HG02588 (cell line): ENCODE measurements around the gene SLC25A18.

Source experiments
- ATAC-seq: cut with Tn5 transposase; IDR thresholded peaks from one replicate; pipeline ENCODE4 v1.9.1; 2021; ENCODE audit warnings: mild to moderate bottlenecking, moderate library complexity; ENCODE audit not compliant: unreplicated experiment

SLC25A18 gene

DNA sequence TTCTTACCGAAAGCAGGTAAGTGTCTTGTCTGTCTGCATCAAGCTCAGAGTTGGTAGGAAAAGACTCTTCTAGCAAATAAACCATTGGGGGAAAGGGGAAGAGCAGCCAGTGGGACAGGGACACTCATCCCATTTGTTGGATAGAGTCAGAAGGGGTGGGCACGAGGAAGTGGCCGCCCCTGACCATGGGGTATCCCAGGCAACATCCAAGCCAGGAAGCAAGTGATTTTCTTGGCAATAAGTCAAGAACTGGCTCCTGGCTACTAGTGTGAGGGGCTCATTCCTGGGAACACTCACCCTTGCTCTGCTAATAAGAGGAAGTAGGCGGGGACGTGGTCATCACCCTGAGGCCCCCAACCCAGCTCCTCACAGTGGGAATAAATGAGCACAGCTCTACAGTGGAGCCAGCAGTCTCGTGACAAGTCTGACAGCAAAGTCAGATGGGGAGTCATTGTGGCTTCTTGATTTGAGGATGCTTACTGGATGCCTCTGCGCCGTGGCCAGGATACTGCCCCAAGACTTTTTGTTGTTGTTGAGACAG, 6.7 kb downstream of the SLC25A18 start:
- no peak for ATAC-seq

DNA sequence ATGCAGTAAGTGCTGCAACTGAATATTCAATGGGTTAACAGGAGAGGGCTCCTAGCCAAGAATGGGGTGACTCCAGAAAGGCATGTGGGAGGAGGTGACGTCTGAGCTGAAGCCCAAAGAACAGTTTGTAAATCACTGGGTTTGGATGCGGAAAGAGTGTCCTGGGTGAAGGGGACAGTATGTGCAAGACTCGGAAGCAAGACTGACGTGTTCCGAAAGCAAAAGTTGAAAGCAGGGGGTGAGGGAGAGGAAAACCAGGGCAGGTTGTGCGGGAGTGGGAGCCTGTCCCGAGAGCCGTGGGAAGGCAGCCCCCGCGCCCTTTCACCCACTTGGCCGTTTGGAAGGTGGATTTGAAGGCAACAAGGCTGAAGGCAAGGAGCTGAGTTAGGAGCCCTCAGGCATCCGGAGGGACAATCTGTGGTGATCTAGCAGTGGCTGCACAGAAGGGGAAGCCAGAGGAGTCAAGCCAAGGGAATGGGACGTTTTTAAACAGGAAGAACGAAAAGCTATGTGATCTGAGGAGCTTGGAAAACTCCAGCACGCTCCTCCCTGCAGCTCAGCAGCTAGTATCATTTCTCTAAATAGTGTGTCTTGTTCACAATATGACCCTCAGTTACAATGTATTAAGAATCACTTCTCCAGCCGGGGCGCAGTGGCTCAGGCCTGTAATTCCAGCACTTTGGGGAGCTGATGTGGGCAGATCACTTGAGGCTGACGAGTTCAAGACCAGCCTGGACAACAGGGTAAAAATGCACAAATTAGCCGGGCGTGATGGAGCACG, 7.7 kb downstream of the SLC25A18 start:
- no peak for ATAC-seq

DNA sequence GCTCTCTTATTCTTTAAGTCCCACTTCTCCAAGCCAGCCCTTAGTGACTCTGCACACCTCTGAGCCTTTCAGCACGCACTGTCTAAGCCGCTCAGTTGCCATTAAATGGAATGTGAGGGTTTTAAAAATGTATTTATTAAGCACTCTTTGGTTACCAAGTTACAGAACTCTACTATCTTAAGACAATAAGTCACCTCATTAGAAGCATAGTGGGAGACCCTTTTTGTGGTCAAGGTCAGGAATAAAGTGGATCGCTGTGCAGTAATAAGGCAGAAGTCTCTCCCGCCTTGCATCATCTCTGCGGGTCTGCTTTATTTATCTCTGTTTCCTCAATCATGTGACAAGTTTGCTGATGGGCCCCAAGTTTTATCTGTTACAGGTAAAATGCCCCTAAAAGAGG, 11.9 kb downstream of the SLC25A18 start:
- ATAC-seq = no peak

DNA sequence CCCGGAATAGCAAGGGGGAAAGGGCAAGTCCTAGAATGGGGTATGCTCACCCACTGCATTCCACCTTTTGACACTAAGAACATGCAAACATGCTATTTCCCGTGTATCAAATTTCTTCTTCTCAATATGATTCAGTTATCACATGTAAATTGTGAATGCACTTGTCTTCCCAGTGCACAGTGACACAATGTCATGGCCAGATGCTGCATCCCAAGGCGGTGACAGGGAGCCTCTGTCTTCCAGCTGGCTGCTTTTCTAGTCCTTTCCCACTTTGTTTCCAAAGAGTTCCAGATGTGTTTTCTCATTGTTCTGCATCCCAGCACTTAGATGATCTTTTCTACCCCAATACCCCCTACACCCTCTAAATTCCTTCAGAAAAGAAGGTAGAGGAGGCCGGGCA, 12.4 kb downstream of the SLC25A18 start:
- no peak for ATAC-seq

DNA sequence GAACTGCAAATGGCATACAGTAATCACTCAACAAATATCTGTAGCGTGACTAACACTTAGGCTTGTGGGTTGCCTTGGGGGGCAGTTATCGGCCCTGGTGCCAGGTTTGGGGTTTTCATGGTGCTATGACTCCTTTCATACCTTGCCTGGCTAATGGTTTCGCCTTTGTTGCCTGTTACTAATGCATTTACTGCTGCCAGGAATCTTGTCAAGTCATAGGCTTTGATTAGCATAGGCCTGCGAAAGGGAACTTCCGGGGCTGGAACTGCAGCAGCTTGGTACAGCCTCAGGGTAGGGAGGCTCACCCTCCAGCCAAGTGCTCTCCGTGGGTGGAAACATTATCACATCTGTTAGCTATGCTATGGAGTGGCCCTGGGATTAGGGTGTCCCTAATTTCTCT, 13.2 kb downstream of the SLC25A18 start:
- no peak for ATAC-seq

DNA sequence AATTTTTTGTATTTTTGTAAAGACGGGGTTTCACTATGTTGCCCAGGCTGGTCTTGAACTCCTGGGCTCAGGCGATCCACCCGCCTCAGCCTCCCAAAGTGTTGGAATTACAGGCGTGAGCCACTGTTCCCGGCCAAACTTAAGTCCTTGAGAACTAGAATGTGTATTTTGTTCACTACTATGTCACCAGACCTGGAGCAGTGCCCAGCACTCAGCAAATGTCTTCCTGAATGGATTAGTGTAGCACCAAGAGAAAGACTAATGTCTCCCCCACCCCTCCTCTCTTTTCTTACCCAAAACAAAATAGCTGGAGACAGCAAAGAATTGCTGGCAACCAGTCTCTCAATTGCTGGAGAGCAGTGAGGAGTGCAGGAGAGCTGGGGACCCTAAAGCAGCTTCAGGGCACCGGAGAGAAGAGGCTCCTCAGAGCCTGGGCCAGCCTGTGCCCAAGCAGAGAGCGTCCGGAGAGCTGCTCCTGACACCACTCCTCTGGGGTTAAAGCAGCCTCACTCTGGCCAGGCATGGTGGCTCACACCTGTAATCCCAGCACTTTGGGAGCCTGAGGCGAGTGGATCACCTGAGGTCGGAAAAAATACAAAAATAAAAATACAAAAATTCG, 14.9 kb downstream of the SLC25A18 start:
- no peak for ATAC-seq

DNA sequence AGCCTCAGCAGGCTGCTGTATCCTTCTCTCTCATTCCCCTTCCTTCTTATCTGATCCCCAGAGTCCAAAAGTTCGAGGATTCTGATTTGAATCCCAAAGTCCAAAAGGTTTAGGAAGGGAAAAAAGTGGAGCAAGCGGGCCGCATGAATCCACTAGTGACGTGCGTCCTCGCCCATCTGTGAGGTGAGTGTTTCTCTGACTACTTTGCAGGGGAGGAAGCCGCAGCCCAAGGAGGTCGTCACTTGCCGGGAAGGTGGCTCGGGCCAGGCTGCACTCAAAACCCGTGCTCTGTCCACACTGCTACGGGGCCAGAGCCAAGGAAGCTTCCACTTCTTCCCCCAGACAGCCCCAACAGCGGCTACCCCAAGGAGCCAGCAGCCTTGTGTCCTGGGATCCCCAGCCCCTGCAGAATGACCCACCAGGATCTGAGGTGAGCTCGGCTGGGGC, 16.3 kb downstream of the SLC25A18 start:
- ATAC-seq = no peak

DNA sequence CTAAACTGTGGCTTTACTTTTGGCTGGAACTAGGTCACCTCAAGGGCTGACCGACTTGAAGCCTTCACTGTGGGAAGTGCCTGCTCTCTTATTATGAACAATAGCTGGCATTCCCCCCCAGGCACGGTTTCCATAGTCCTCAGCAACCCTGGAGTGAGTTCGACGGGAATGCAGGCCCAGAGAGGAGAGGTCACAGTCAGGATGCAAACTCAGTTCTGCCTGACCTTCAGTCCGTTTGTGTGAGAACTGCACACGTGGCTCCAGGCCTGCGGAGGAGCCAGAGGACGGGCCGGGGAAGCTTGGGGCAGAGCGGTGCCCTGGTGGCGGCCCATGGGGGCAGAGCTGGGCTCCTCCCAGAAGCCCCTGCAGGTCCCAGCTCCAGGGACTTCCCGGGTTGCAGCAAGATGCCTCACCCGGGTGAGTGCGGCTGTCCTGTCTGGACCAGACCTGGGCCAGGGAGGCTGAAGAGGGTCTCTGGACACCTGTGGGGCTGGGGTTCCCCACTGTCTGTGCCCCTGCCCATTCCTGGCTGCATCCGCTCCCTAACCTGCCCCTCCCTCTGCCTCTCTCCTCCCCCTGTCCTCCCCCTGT, 17.2 kb downstream of the SLC25A18 start:
- ATAC-seq = no peak

DNA sequence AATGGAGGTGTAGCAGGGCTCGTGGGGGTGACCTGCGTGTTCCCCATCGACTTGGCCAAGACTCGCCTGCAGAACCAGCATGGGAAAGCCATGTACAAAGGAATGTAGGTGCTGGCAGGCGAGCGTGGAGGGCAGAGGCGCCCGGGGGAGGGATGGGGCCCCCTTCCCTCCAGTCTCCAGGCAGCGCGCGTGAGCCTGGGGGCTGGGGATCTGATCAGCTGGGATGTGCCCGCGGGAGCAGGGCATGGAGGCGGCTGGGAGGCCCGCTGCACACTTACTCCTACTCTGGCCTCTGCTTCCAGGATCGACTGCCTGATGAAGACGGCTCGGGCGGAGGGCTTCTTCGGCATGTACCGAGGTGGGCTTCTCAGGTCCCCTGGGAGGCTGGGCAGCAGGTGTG, 17.8 kb downstream of the SLC25A18 start:
- ATAC-seq = no peak

DNA sequence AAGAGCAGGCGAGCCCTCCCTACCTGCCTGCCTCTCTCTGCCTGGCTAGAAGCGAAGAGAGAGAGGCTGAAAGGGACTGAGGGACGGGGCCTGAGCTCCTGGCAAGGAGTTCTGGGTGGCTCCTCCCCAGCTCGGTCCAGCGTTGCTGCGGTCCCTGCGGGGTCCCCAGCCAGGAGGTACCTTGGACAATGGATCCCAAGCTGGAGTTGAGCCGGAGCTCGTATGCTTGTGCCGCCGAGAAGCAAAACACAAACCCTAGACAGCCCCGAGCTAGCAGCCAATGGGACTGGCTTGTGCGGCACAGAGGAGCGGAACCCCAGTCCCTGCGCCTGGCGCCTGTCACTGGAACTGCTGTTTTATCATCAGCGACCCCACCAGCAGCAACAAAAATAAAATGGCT, 18.3 kb downstream of the SLC25A18 start:
- no peak for ATAC-seq

DNA sequence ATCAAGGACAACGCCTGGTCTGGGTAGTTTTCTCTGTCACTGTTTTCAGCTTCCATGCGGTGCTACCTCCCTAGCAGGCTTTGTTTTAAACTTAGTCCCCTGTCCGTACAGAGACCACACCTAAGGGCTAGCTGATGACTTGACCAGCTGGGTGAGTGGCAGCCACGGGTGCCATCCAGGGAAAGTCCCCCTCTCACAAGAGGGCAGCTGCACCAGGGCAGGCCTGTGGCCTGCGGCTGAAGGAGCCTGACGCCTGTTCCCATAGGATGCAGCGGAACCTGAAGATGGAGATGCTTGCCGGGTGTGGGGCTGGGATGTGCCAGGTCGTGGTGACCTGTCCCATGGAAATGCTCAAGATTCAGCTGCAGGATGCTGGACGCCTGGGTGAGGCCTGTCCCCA, 19.9 kb downstream of the SLC25A18 start:
- ATAC-seq = no peak

DNA sequence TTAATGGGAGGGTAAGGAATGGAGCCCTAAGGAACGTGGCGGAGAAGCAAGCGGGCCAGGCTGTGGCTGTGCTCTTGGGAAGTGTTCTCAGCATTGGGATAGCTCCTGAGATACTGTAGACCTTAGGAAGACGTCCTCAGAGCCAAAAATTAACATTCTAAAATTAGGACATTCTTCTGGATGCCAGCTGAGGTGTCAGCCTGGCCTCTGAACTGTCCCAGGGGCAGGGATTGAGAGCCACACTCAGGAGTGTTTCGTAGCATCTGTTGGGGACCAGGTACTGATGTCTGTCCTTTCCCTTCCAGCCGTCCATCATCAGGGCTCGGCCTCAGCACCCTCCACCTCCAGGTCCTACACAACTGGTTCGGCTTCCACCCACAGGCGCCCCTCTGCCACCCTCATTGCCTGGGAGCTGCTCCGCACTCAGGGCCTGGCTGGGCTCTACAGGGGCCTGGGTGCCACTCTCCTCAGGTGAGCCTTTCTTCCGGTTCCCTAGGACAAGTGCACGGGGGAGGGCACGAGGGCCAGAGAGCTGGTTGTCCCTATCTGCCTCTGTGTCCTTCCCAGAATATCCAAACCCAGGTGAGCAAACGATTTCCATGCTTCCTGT, 23.6 kb downstream of the SLC25A18 start:
- ATAC-seq = no peak

DNA sequence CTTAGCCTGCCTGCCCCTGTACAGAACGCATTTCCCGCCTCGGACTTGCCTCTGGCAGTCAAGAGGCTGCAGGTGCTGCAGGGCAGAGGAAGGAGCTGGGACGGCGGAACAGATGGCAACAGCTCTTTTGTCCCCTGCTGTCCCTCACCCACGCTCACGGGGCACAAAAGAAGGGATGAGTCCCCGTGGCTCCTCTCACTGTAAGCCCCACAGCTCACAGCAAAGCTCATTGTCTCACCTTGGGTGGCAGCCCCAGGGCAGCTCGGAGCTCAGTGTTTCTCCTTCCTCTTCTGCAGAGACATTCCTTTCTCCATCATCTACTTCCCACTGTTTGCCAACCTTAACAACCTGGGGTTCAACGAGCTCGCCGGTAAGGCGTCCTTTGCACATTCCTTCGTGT, 24.3 kb downstream of the SLC25A18 start:
- ATAC-seq = no peak

DNA sequence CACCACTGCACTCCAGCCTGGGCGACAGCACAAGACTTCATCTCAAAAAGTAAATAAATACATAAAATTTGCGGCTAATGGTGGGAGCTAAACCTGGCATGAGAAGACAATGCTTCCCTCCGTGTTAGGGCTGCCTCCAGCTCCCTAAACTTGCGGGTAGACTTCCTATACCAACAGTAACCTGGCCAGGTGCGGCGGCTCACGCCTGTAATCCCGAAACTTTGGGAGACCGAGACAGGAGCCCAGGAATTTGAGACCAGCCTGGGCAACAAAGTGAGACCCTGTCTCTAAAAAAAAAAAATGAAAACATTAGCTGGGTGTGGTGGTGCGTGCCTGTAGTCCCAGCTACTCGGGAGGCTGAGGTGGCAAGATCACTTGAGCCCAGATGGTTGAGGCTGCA, 25.3 kb downstream of the SLC25A18 start:
- ATAC-seq = no peak

DNA sequence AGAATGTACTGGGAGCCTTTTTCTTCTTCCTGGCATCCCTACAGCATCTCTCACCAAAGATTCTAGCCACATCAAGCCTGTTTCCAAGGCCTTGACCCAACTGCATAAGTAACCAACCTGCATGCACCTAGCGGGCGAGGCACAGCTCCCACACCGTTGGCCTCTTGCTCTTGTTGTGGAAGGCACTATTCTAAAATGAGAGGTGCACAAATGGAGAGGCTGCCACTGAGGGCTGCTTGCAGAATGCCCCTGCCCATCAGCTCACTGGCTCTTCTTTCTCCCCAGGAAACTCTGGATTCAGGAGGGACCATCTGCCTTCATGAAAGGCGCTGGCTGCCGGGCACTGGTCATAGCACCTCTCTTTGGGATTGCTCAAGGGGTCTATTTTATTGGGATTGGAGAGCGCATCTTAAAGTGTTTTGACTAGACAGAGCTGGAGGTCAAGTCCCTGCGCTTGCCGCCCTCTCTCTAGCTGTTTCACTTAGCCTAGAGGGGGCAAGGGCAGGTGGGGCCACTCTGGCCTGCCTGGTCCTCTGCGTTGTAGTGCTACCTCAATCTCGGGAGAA, 26.6 kb downstream of the SLC25A18 start:
- no peak for ATAC-seq

DNA sequence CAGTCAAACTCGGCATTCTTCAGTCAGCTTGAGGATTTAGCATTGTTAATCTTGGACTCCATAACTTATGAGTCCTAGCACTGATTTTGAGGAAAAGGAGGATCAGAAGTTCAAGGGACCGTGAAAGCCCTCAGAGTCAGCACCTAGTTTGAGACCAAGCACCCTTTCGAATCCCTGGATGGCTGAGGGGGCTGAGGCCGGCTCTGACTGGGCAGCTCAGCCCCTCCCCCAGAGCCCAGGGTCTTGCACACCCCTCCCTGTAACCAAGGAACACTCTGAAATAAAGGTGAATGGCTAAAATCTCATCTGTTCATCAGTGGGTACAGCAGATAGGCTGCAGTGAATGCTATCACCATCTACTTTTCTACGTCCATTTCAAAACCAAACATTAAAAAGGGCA, 27.3 kb downstream of the SLC25A18 start:
- ATAC-seq = no peak

DNA sequence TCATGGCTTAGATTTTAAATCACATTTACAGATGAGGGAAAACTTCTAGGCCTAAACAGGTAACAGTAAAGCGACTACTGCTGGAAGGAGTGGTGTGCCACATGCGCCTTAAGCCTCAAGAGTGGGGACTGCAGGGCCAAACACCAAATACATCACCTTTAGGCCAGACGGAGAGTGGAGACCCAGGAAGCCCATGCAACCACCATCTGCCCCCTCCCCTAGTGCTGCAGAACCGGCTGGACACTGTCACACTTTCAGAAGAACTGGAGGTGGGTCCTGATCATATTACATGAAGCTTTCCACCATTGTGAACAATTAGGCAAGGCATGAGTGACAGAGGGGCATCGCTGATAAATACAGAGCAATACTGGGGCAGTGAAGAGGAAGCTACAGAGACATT, 28.9 kb downstream of the SLC25A18 start:
- ATAC-seq = no peak

DNA sequence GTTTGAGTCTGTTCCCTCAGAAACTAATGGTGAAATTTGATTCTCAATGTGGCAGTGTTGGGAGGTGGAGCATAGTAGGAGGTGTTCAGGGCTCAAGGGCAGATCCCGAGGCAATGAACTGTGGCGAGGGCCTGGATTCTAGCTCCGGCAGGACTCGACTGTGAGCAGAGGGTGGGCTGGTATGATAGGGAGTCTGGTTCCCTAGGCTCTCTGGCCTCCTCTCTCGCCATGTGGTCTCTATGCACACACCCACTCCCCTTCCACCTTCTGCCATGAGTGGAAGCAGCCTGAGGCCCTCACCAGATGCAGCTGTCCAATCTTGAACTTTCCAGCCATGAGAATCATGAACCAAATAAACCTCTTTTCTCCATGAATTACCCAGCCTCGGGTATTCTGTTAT, 32.9 kb downstream of the SLC25A18 start:
- no peak for ATAC-seq

DNA sequence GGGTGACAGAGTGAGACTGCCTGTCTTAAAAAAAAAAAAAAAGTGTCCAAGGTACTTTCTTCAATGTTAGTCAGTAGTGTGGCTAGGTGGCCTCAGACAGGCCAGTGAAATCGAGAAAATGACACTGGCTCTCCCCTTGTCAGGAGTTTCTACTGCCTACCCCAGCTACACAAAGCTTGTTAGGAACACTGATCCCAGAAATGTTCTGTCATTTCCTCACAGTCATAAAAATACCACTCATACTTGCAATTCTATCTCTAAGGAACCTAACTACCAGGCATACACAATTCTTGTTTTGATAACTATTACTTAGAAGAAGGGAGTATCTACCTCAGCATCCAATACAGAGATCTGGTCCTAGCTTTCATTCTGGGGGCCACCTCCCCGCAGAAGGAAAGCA, 33.9 kb downstream of the SLC25A18 start:
- ATAC-seq = no peak

DNA sequence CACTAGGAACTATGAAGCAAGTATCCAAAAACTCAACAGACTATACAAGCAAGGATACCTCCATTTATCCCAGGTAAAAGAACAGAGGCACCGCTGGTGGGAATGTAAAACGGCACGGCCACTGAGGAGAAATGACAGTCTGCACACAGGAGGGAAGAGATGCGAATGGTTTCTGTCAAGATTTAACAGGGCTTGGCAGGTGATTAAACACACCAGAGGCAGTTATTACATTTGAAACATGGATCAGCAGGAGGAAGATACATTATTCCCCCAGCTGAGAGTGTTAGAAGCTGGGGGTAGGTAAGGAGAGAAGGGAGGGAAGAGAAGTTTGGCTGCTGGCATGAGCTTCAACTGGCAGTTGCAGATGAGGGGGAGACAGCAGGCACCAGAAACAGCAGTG, 35.0 kb downstream of the SLC25A18 start:
- no peak for ATAC-seq

DNA sequence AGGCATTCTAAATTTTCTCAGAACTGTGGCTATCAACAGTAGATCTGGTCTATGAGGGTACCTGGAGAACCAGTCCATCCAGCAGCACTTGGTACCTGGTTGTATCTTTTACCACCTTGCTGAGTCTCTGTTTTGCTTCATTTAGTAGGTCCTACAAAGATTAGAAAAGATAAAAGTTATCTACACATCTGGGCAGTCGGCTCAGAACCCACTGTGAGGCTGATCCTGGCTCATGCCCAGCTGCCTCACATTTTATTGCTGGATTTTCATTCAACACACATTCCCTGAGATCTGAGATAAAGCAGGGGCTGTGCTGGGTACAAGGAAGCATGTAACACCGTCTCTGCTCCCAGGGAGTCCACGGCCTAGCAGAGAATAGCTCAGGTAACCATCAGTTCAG, 37.7 kb downstream of the SLC25A18 start:
- ATAC-seq = no peak
